ENCODE measurements around the gene ISG20.

ISG20 gene

DNA sequence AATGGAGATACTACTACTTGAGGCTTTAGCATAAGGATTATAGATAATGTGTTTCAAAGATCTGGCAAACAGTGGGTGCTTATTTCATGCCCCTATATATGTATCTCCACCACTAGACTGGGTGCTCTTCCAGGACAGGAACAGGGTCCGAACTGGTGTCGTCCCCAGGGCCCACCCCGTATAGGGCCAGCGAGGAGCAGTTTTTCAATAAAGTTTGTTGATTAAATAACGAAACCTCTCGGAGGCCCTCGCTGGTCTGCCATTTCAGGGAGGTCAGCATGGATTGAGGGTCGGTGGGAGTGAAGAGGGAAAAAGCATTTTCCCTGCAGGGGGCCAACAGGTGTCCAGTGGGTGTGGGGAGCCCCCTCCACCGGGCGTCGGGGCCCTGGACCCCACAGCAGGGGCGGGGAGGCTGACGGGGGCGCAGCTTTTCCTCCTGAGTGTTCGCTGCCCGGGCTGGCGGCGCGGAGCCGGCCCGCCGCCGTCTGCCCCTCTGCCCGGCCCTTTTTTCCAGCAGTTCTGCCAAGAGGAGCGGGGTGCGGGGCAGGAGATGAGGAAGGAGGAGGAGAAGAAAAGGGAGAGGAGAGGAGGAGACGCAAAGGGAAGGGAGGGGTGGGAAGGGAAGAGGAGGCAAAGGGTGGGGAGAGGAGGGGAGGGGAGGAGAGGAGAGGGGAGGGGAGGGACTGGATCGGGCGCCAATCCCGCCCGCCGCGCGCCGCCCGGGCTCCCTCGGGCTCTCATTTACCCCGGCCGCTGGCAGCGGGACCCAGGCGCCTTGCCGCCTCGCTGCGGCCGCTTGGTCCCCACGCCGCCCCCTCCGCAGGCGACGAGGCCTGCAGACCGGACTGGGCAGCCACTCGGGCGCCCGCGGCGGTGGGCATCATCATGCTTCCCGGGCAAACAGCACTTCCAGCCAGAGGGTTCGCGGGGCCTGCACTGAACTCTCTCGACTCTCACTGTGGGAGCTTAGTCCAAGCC, 66.3 kb downstream of the ISG20 start:
- no peak for DNase-seq
- CTCF ChIA-PET: no interaction called here
- Mint-ChIP-seq H3K36me3 (no peaks in the 10 kb centered on the region), H3K4me1 (peaks cover 14% of the 10 kb centered on the region), H3K27ac (no peak overlapping the region), H3K27me3 (peaks cover 61% of the 10 kb centered on the region), H3K9me3 (no peaks in the 10 kb centered on the region), H3K4me3 (peak overlapping the region; percentile 62)

DNA sequence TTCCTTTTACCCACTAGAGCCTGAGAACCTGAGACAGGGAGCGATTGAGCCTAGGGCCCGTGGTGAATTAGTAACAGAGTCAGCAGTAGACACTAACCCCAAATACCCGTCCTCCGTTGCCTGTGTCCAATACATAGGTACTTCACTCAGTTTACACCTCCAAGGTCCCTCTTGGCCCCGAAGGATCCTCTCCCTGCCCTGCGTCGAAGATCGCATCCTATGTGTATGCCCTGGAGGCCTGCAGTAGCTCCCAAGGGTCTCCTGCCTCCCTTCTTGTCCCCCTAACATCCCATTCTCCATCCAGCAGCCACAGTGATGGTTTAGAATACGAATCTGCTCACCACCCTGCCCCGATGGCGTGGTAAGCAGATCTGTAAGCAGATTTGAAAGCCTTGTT, 67.0 kb downstream of the ISG20 start:
- Mint-ChIP-seq H3K36me3 (no peaks in the 10 kb centered on the region), H3K4me3 (peak overlapping the region; percentile 12), H3K27me3 (peaks cover 61% of the 10 kb centered on the region), H3K9me3 (no peaks in the 10 kb centered on the region), H3K4me1 (peaks cover 14% of the 10 kb centered on the region), H3K27ac (no peak overlapping the region)
- CTCF ChIA-PET: no interaction called here
- DNase-seq: no peak

Data from activated naive CD4-positive, alpha-beta T cell treated with anti-CD3 and anti-CD28 coated beads, Interleukin-2, amount 10 ng/mL, durations not matched to agents 7 days and 5 days (primary cell).